Activated T-helper 1 cell treated with anti-CD3 and anti-CD28 coated beads, Interleukin-12 subunit alpha, Interleukin-12 subunit beta, Interleukin-2, Interleukin-4 antibody, amounts not matched to agents 30 ng/mL and 10 ng/mL and 1 ng/mL, durations not matched to agents 14 hours and 24 hours and 36 hours (primary cell): ENCODE data around the gene NRXN3. TPM values are rescaled to one million over a fixed set of nuclear protein-coding genes. Genes with fewer than 3 reads are reported as not detected.

Source experiments
- DNase-seq: peaks from one replicate; pipeline ENCODE4 v3.0.0; 2021; ENCODE audit warnings: low spot score
- H3K27ac Mint-ChIP-seq: one replicate; pipeline ENCODE4 v1.8.0; 2021; ENCODE audit warnings: mild to moderate bottlenecking, mixed read lengths
- H3K27me3 Mint-ChIP-seq: one replicate; pipeline ENCODE4 v1.8.0; 2022; ENCODE audit warnings: mild to moderate bottlenecking, moderate library complexity, mixed read lengths; ENCODE audit not compliant: insufficient read depth
- H3K36me3 Mint-ChIP-seq: one replicate; pipeline ENCODE4 v1.8.0; 2021; ENCODE audit warnings: low read depth, mixed read lengths
- H3K4me1 Mint-ChIP-seq: one replicate; pipeline ENCODE4 v1.8.0; 2021; ENCODE audit warnings: low read depth, mixed read lengths
- H3K4me3 Mint-ChIP-seq: one replicate; pipeline ENCODE4 v1.8.0; 2021; ENCODE audit warnings: mild to moderate bottlenecking, moderate library complexity, mixed read lengths
- H3K9me3 Mint-ChIP-seq: one replicate; pipeline ENCODE4 v1.8.0; 2021; ENCODE audit warnings: mixed read lengths
- intact Hi-C: fragments of 100-400 bp; cut with micrococcal nuclease; formaldehyde crosslinking; loops from one replicate; pipeline ENCODE4 v1.15.1; 2024
- total RNA-seq: library from RNA; stranded (reverse); gene quantifications from 2 replicates; pipeline ENCODE4 v1.2.3, GENCODE V29; 2022

NRXN3 gene
- not detected in 2 replicates for total RNA-seq

- Mint-ChIP-seq H3K36me3 (no peaks in the 10 kb centered on the region), H3K4me3 (no peak within 1 kb of the TSS), H3K27me3 (peaks cover 6% of the 10 kb centered on the region), H3K9me3 (no peaks in the 10 kb centered on the region), H3K4me1 (no peaks in the 10 kb centered on the region), H3K27ac (no peak within 1 kb of the TSS)
- intact Hi-C loops = no loop called here
- no peak for DNase-seq
Observed at GRCh38 chr14:78170203-78170602, at the start of gene NRXN3. NRXN3 (plus strand) TSS chr14:78170373; CDS start chr14:78243094, 72,721 bp downstream.

GRCh38 chr14:78122436-78122835 lies 47.7 kb upstream of the NRXN3 start:
- Mint-ChIP-seq H3K36me3 (no peaks in the 10 kb centered on the region), H3K4me3 (no peak overlapping the region), H3K27ac (no peak overlapping the region), H3K27me3 (peaks cover 3% of the 10 kb centered on the region), H3K4me1 (no peaks in the 10 kb centered on the region), H3K9me3 (no peaks in the 10 kb centered on the region)
- intact Hi-C loops = no loop called here
- no peak for DNase-seq

GRCh38 chr14:78123650-78124253 lies 46.4 kb upstream of the NRXN3 start:
- H3K9me3 Mint-ChIP-seq = no peaks in the 10 kb centered on the region
- DNase-seq = no peak
- no peak overlapping the region for H3K27ac Mint-ChIP-seq
- H3K4me3 Mint-ChIP-seq = no peak overlapping the region
- H3K36me3 Mint-ChIP-seq = no peaks in the 10 kb centered on the region
- no peaks in the 10 kb centered on the region for H3K4me1 Mint-ChIP-seq
- intact Hi-C loops = no loop called here
- H3K27me3 Mint-ChIP-seq = peaks cover 3% of the 10 kb centered on the region

GRCh38 chr14:78127961-78128360 lies 42.2 kb upstream of the NRXN3 start:
- intact Hi-C loops = no loop called here
- Mint-ChIP-seq H3K4me3 (no peak overlapping the region), H3K9me3 (no peaks in the 10 kb centered on the region), H3K27me3 (peaks cover 3% of the 10 kb centered on the region), H3K27ac (no peak overlapping the region), H3K4me1 (no peaks in the 10 kb centered on the region), H3K36me3 (no peaks in the 10 kb centered on the region)
- DNase-seq = no peak

- no peak overlapping the region for H3K27ac Mint-ChIP-seq
- H3K36me3 Mint-ChIP-seq = no peaks in the 10 kb centered on the region
Observed at GRCh38 chr14:78129375-78129774, 40.8 kb upstream of the NRXN3 start.

GRCh38 chr14:78130356-78130755 lies 39.8 kb upstream of the NRXN3 start:
- Mint-ChIP-seq H3K4me3 (no peak overlapping the region), H3K9me3 (no peaks in the 10 kb centered on the region), H3K36me3 (no peaks in the 10 kb centered on the region), H3K27me3 (peaks cover 7% of the 10 kb centered on the region), H3K27ac (no peak overlapping the region), H3K4me1 (peaks cover under 1% of the 10 kb centered on the region)
- intact Hi-C loops = no loop called here
- DNase-seq = no peak

More at GRCh38 chr14:78129375-78129774, 40.8 kb upstream of the NRXN3 start:
- intact Hi-C loops = no loop called here
- Mint-ChIP-seq H3K27me3 (peaks cover 5% of the 10 kb centered on the region), H3K4me1 (no peaks in the 10 kb centered on the region), H3K9me3 (no peaks in the 10 kb centered on the region), H3K4me3 (no peak overlapping the region)
- no peak for DNase-seq

DNA sequence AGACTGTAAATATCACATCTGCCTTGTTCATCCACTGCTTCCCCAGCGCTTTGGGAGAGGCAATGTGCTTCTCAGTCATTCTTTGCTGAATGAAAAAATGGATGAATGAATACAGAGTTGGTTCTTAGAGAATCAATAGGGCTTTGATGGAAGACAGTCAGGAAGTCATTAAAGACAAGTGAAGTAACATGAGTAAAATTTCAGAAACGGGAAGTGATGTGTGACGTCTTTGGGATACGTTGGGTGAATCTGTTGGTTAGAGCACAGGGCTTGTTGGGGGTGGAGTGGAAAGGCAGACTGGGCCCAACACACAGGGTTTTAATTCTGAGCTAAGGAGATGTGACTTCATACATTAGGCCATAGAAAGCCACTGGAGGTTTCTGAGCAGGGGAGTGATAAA lies 39.0 kb upstream of the NRXN3 start:
- DNase-seq = no peak
- intact Hi-C loops = no loop called here
- H3K36me3 Mint-ChIP-seq = no peaks in the 10 kb centered on the region
- H3K27me3 Mint-ChIP-seq = peaks cover 3% of the 10 kb centered on the region
- H3K27ac Mint-ChIP-seq = no peak overlapping the region
- peaks cover 9% of the 10 kb centered on the region for H3K4me1 Mint-ChIP-seq
- H3K4me3 Mint-ChIP-seq = no peak overlapping the region
- no peaks in the 10 kb centered on the region for H3K9me3 Mint-ChIP-seq

- no peak for DNase-seq
- no peaks in the 10 kb centered on the region for H3K9me3 Mint-ChIP-seq
- H3K27me3 Mint-ChIP-seq = peaks cover 3% of the 10 kb centered on the region
- no peak overlapping the region for H3K27ac Mint-ChIP-seq
- intact Hi-C loops = no loop called here
- H3K4me3 Mint-ChIP-seq = no peak overlapping the region
- H3K4me1 Mint-ChIP-seq = peaks cover 9% of the 10 kb centered on the region
- no peaks in the 10 kb centered on the region for H3K36me3 Mint-ChIP-seq
Observed at GRCh38 chr14:78131616-78132015, 38.6 kb upstream of the NRXN3 start.

- Mint-ChIP-seq H3K27ac (no peak overlapping the region), H3K27me3 (peaks cover 3% of the 10 kb centered on the region), H3K4me1 (peaks cover 9% of the 10 kb centered on the region), H3K9me3 (no peaks in the 10 kb centered on the region), H3K36me3 (no peaks in the 10 kb centered on the region), H3K4me3 (no peak overlapping the region)
- intact Hi-C loops = no loop called here
- no peak for DNase-seq
Observed at GRCh38 chr14:78135450-78135891, 34.7 kb upstream of the NRXN3 start.

GRCh38 chr14:78136695-78137094 lies 33.5 kb upstream of the NRXN3 start:
- DNase-seq = no peak
- H3K4me1 Mint-ChIP-seq = peaks cover 9% of the 10 kb centered on the region
- no peaks in the 10 kb centered on the region for H3K9me3 Mint-ChIP-seq
- intact Hi-C loops = no loop called here
- H3K4me3 Mint-ChIP-seq = no peak overlapping the region
- peaks cover 3% of the 10 kb centered on the region for H3K27me3 Mint-ChIP-seq
- no peak overlapping the region for H3K27ac Mint-ChIP-seq
- no peaks in the 10 kb centered on the region for H3K36me3 Mint-ChIP-seq

GRCh38 chr14:78141590-78141989 lies 28.6 kb upstream of the NRXN3 start:
- Mint-ChIP-seq H3K4me3 (no peak overlapping the region), H3K27ac (no peak overlapping the region), H3K27me3 (no peaks in the 10 kb centered on the region), H3K36me3 (no peaks in the 10 kb centered on the region), H3K9me3 (no peaks in the 10 kb centered on the region), H3K4me1 (no peaks in the 10 kb centered on the region)
- no peak for DNase-seq
- intact Hi-C loops = no loop called here

DNA sequence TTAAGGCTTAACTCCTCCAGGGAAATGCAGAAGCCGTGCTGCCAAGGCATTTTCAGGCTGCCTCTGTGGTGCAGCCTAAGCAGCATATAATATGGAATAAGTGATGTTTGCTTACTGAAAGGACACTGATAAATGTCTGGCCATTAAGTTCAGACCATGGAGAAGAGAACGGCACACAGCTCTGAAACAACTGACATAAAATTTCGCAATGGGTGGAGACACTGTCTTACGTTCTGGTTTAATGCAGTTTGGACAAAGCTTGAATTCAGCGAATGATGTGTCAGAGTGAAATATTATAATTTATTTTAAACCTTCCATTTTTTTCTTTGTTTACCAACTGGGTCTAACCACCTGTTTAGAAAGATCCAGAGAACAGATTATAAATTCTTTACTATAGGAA lies 27.2 kb upstream of the NRXN3 start:
- Mint-ChIP-seq H3K36me3 (no peaks in the 10 kb centered on the region), H3K4me3 (no peak overlapping the region), H3K27me3 (no peaks in the 10 kb centered on the region), H3K27ac (no peak overlapping the region), H3K9me3 (no peaks in the 10 kb centered on the region), H3K4me1 (no peaks in the 10 kb centered on the region)
- intact Hi-C loops = no loop called here
- no peak for DNase-seq

GRCh38 chr14:78143489-78144145 lies 26.6 kb upstream of the NRXN3 start:
- no peak for DNase-seq
- H3K4me3 Mint-ChIP-seq = no peak overlapping the region
- intact Hi-C loops = no loop called here
- H3K9me3 Mint-ChIP-seq = no peaks in the 10 kb centered on the region
- no peaks in the 10 kb centered on the region for H3K27me3 Mint-ChIP-seq
- H3K27ac Mint-ChIP-seq = no peak overlapping the region
- H3K4me1 Mint-ChIP-seq = no peaks in the 10 kb centered on the region
- no peaks in the 10 kb centered on the region for H3K36me3 Mint-ChIP-seq
